ENCODE measurements around the gene RALGDS. TPM values are rescaled to one million over a fixed set of nuclear protein-coding genes. Genes with fewer than 3 reads are reported as not detected.
A peak's percentile ranks its signal among the peaks of the same experiment; 100 is the strongest.

Gene RALGDS
- total and polyA plus RNA-seq, 2 of the 13 experiments (the other 11 are each of a cell fraction or from before 2014, with no cell fraction given) = 12.9 to 25.5 TPM

- Histone ChIP-seq H3K79me2 (ENCODE audit: insufficient read depth, low read length) (no peaks in the 10 kb centered on the region), H3K4me1 (ENCODE audit: insufficient read depth, low read length) (peaks cover 36% of the 10 kb centered on the region), H3K9ac (ENCODE audit: insufficient read depth, low read depth, low read length) (no peak overlapping the region), H3K27ac (ENCODE audit: extremely low read length, insufficient read depth, low read length) (no peak overlapping the region), H3K4me2 (ENCODE audit: low read depth, low read length) (no peak overlapping the region), H4K20me1 (ENCODE audit: insufficient read depth, low read length) (peaks cover 36% of the 10 kb centered on the region; the same call in 1 of the 2 replicates), H3K9me3 (ENCODE audit: low read length) (no peaks in the 10 kb centered on the region), H3K4me3 (replicated peaks in 1 of 3; ENCODE audit: insufficient read depth in 1 of 3, low read depth in 2 of 3, low read length in 3 of 3) (no peak overlapping the region), H2AFZ (ENCODE audit: low read length) (no peak overlapping the region), H3K36me3 (replicated peaks in 1 of 2; ENCODE audit: control insufficient read depth in 1 of 2, insufficient read depth in 2 of 2, low read length in 2 of 2) (peaks cover 2% of the 10 kb centered on the region in 2 experiments; a peak in 2 of 5 replicates), H3K27me3 (ENCODE audit: control insufficient read depth in 1 of 2, insufficient read depth in 2 of 2, low read length in 2 of 2) (no peaks in the 10 kb centered on the region)
- ChIA-PET CTCF (ENCODE audit: low intra/inter-chr PET ratio, low total read pairs) (no interaction called here), POLR2A (no interaction called here)
- no peak for ATAC-seq
- DNase-seq (ENCODE audit: low spot score) = no peak
- no TSS peak for BruUV-seq (replicated peaks)
- 100% methylated on average over 7 of the region's 32 CpGs for WGBS (ENCODE audit: low lambda C conversion rate)
- intact Hi-C loops (cut with micrococcal nuclease; ENCODE audit: unreplicated experiment) = no loop called here
- TF ChIP-seq RBM22 (optimal IDR thresholded peaks at IDR 0.05; ENCODE audit: low read length) = peak; percentile 35
- TF ChIP-seq ZSCAN29 (CRISPR knock-in tag; conservative IDR thresholded peaks at IDR 0.05) = no peak
- in situ Hi-C loops (cut with HindIII; ENCODE audit: extremely low pct_ligation_motif_present, low pct_unique_long_range_greater_than_20kb) = no loop called here
- no peak for FAIRE-seq
These were observed 5.3 kb downstream of the RALGDS start for GRCh38 chr9:133115604-133116345.

- in situ Hi-C loops (cut with HindIII; ENCODE audit: extremely low pct_ligation_motif_present, low pct_unique_long_range_greater_than_20kb) (no loop called here), intact Hi-C loops (cut with micrococcal nuclease; ENCODE audit: unreplicated experiment) (no loop called here)
- 60% methylated on average over 1 of the region's 19 CpGs for WGBS (ENCODE audit: low lambda C conversion rate)
- no peak overlapping the region for H2AFZ ChIP-seq (ENCODE audit: low read length)
- no peaks in the 10 kb centered on the region for H3K79me2 ChIP-seq (ENCODE audit: insufficient read depth, low read length)
- no peak overlapping the region for H3K4me3 ChIP-seq (replicated peaks in 1 of 3; ENCODE audit: insufficient read depth in 1 of 3, low read depth in 2 of 3, low read length in 3 of 3)
- BruUV-seq (replicated peaks) = no TSS peak
- H3K9me3 ChIP-seq (ENCODE audit: low read length) = no peaks in the 10 kb centered on the region
- no peak overlapping the region for H3K9ac ChIP-seq (ENCODE audit: insufficient read depth, low read depth, low read length)
- FAIRE-seq (no peak), DNase-seq (ENCODE audit: low spot score) (no peak), ATAC-seq (no peak)
- H3K36me3 ChIP-seq (replicated peaks in 1 of 2; ENCODE audit: control insufficient read depth in 1 of 2, insufficient read depth in 2 of 2, low read length in 2 of 2) = peaks cover 4 to 8% of the 10 kb centered on the region in 2 experiments; a peak in 4 of 5 replicates
- POLR2A ChIA-PET = interaction anchor here (1.9 kb wide), 1 partner anchor 29 kb away, joined by 7 read pairs; no protein-coding TSS in a partner anchor
- peaks cover 34% of the 10 kb centered on the region for H3K4me1 ChIP-seq (ENCODE audit: insufficient read depth, low read length)
- H3K27ac ChIP-seq (ENCODE audit: extremely low read length, insufficient read depth, low read length) = no peak overlapping the region
- no peaks in the 10 kb centered on the region for H3K27me3 ChIP-seq (ENCODE audit: control insufficient read depth in 1 of 2, insufficient read depth in 2 of 2, low read length in 2 of 2)
- CTCF ChIA-PET (ENCODE audit: low intra/inter-chr PET ratio, low total read pairs) = no interaction called here
- H4K20me1 ChIP-seq (ENCODE audit: insufficient read depth, low read length) = peaks cover 36% of the 10 kb centered on the region; the same call in 1 of the 2 replicates
- H3K4me2 ChIP-seq (ENCODE audit: low read depth, low read length) = no peak overlapping the region
- TF ChIP-seq AGO2 (optimal IDR thresholded peaks at IDR 0.05; ENCODE audit: low read depth, low read length) (no peak), ZSCAN5A (CRISPR knock-in tag; IDR thresholded peaks at IDR 0.05; ENCODE audit: borderline replicate concordance) (no peak), MLXIP (CRISPR knock-in tag; IDR thresholded peaks at IDR 0.05; ENCODE audit: borderline replicate concordance) (no peak)
These were observed 6.0 kb downstream of the RALGDS start for GRCh38 chr9:133114886-133115603.
